NCI-H2227 treated with DMSO at 0.1 percent for 48 hours (cell line): ENCODE measurements around the gene BLNK.

Source experiments
- DNase-seq: peaks from one replicate; lab custom pipeline; 2025; lab: John Stamatoyannopoulos, UW

The BLNK gene

DNA sequence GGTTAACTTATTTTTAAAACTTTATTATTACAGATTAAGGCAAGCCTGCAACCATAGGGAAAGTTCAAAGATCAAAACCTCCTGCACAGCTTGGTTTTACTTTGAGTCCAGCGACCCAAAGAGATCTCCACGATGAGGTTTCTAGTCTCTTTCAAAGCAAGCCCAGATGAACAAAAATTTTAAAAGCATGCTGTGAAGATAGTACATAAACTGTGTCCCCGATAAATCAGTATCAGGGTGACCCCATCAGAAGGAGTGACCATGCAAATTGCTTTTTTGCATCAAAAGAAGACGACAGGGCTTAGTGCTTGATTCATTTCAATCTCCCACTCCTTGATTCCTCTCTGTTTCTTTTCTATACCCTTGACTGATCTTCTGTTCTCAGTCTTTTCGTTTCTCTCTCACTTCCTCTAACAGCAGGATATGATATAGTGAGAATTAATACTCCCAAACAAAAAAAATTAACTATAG lies 16.8 kb upstream of the BLNK start:
- no peak for DNase-seq

DNA sequence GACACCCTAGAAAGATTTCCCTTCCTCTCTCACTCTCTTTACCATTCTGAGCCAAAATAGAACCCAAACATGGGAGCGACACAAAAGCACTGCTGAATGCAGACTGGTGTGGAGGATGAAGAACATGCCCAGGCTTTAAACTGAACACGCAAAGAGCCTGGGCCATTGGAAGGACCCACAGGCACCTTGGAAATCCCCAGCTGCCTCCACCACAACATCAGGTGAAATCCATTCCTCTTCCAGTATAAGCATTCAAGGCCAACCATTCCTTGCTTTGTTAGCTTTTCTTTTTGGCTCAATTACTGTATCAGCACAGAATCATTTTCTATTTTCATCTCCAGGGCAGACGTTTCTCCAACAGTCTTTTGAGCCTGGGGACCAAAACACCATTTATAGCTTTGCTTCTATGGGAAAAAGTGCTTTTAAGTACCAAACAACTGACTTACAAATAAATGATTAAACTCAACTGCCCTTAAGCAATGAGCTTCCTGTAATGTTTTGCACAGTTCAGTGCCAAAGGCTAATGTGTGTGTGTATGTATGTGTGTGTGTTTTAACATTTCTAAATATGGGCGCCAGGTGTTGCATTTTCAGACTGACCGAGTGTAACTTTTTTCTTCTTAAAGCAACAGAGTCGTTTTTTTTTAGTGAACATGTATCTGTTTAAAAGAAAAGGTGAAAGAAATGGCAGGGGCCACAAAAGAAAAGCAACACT lies 16.2 kb upstream of the BLNK start:
- no peak for DNase-seq

DNA sequence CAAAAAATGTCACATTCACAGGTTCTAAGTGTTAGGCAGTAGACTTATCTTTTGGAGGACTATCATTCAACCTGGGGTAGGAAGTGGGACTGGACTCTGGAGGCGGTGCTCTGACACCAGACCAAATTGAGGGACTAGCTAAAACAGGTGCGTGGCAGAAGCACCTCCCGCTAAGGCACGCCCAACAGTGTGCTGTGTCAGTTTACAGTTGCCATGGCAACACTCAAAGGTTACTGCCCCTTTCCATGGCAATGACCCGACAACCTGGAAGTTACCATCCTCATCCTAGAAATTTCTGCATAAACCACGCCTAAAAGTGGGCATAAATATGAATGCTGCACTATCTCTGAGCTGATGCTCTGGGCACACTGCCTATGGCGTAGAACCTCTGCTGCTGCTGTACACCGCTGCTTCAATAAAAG lies 14.0 kb upstream of the BLNK start:
- no peak for DNase-seq

DNA sequence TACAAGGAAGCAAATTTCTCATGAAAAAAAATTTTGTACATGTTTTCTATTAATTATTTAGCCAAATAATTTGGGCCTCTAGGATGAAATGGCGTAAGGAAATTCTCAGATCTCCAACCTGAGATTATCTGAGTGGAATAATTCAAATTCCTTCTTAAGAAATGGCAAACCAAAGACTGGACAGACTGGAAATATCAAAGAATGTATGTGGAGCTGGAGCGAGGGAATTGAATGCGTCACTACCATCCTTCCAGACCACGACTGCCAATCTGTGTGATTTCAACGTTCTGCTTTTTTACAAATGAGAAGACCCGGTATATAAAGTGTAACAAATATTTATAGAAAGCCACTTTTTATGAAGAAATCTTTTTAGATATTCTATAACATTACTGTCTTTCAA lies 12.4 kb upstream of the BLNK start:
- no peak for DNase-seq

DNA sequence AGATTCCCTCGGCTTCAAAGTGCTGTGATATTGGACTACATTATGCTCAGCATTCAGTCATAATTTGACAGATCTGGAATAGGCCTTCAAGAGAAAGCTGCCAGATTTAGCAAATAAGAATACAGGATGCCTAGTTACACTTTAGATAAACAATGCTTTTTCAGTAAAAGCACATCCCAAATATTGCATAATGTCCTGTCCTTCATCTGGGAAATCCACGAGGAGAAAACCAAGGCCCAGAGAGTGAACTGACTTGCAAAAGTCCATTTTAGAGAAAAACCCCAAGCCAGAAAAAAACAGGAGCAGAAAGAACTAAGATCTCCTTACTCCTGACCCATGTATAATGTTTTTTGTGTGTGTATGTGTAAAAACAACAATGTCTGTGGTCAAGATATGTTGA lies 12.0 kb upstream of the BLNK start:
- DNase-seq, result no peak

DNA sequence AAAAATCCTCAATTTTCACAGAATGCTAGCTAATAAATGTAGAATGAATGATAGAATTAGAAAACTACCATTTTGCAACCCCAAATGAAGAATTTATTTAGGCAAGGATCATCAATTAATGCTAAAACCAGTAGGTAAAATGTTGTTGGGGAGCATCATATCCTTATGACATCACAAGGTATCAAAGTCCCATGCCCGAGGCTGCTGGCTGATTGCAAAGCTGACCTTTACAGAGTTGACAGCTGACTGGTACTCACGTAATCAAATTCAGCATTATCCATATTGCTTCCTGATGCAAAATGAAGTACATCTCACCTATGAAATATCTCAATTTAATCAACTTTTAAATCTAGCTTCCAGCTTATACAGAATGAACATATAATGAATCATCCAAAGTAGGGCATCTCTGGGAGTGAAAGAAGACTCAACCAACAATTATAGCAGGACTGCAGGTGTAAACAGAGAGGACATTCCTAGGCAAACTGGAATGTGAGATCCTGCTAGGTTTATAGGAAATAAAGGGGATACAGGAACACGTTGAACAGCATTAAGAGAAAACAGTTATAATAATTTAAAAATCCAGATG lies 10.2 kb upstream of the BLNK start:
- DNase-seq, result no peak

DNA sequence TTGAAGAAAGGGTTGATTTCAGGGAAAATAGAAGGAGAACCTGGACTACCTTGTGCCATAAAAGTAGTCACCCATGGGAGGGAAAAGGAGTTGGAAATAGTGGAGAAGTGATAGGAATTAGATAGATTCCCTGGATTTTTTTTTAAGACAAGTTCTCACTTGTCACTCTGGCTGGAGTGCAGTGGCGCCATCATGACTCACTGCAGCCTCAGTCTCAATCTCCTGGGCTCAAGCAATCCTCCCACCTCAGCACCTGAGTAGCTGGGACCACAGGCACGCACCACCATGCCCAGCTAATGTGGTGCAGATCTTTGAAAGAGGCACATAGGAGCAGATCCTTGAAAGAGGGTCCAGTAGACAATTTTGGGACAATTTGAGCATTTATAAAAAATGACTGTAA lies 9.5 kb upstream of the BLNK start:
- DNase-seq, result no peak

DNA sequence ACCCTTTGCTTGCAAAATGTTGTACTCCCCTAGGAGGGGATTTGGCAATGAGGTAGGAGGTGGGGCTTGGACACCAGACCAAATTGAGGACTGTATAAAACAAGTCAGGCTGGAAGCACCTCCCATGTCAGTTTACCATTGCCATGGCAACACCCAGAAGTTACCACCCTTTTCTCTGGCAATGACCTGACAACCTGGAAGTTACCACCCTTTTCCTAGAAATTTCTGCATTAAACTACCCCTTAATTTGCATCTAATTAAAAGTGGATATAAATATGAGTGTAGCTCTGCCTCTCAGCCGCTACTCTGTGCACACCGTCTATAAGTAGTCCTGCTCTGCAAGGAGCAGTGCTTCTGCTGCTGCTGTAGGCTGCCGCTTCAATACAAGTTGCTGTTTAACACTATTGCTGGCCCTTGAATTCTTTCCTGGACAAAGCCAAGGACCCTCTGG lies 7.8 kb upstream of the BLNK start:
- no peak for DNase-seq

DNA sequence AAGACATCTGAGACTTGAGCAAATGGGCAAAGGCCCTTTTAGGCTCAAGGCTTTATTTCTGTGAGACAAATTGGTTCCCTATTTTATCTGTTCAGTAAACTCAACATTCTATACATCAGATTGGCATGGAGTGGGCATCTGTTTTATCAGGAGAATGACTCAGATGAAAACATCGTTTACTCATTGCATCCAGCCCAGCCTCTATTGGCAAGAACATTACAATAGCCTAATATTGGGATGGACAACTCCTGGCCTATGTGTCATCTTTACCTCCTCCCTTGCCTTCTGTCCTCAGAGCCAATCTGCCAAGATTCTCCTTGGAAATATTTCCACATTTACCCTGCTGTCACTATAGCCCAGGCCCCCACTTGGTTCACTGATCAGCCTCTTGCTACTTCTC lies 5.5 kb upstream of the BLNK start:
- no peak for DNase-seq

DNA sequence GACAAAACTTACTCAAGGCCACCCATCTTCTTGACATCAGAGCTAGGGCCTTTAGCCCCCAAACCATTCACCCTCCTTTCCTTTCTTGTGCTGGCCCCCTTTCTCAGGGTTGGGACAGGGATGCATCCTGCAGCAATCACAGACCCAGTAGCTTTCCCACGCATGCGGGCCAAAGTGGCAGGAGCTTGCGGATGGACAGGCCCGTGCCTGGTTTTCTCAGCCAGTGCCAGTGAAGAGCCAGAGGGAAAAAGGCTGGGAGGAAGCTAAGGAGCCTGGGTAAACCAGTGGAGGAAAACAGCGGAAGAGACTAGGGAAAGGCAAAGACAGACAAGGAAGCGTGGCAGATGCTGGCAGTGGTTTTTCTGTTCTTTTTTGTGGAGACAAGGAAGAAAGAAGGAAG lies 5.1 kb upstream of the BLNK start:
- no peak for DNase-seq

DNA sequence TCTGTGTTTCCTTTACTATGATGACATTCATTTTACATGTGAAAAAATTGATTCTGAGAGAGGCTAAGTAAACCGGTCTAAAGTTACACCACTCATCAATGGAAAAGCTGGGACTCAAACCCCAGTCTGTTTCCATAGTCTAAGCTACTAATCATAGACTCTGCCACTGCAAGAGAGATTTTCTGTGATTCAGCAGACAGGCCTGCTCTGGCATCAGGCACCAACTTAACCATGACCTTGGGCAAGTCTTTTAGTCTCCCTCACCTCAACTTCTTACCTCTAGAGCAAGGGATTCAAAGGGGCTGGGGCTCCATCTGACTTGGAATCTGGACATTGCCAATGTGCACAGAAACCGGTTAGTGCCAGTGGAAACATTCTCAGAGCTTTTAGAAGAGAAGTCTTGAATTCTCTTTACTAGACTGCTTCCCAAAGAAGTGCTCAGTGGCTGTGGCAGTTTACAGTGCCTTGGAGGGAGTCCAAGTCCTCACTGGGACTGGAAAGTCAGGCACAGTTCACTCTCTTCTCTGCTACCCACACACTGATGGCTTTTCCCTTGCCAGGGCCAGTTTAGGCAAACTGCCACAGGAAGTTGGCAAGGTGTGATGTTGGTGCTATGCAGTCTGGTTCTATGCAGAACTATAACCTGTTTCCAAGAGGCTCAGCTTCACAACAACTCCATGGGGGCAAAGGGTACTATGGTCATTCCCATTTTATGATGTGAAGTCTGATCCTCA lies 4.5 kb upstream of the BLNK start:
- no peak for DNase-seq

DNA sequence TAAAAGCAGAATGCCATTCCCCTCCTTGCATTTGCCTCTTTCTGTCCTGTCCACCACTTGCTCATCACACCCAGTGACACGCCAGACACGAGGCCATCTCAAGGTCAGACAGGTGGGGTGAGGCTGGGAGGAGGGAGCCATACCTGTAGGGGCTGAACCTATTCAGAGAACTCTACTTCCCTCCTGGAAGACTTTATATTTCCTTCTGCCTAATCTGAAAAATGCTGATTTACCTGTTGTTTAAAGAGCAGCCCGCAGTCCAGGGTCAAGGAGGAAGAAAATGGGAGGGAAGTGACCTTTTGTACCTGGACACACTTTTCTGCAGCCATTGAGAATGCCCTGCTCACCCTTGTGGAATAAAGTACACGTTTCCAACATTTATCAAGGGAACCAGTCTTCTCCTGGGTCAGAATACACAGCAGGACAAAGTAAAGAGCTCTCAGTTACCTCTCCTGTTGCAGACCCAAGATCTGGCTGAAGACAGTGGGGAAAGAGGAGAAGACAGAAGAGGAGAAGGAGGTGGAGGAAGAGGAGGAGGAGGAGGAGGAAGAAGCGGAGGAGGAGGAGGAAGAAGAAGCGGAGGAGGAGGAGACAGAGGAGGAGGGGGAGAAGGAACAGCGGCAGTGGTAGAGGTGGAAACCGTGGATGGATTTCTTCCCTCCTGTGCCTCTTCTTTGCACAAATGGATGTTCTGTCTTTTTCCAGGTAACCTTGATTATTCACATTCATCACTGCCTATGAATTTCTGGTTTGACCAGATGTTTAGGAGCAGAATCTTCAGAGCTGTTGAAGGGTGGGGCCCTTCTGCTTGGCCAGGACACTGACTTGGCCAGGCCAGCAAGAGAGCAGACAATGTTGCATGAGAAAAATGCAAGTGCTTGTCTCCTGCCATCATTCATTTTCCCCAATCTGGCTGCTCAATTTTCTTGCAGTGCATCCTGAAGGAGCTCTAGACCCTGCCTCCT lies 1.2 kb upstream of the BLNK start:
- DNase-seq, result no peak

DNA sequence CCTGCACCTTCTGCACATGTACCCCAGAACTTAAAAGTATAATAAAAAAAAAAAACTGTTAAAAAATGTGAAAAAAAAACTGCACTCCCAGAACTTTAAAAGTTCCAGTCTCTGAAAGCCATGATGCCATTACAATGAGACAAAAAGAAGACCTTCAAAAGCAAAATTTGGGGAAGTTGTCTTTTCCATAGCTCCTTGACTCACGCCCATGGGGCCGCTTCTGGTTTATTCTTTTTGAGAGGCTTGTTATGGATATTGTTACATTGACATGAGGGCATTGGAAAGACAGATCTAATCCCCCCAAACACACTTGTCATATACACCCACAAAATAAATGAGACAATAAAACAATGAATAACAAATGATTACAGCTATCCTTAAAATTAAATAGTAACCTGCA lies 798 bp downstream of the BLNK start:
- DNase-seq, result no peak

DNA sequence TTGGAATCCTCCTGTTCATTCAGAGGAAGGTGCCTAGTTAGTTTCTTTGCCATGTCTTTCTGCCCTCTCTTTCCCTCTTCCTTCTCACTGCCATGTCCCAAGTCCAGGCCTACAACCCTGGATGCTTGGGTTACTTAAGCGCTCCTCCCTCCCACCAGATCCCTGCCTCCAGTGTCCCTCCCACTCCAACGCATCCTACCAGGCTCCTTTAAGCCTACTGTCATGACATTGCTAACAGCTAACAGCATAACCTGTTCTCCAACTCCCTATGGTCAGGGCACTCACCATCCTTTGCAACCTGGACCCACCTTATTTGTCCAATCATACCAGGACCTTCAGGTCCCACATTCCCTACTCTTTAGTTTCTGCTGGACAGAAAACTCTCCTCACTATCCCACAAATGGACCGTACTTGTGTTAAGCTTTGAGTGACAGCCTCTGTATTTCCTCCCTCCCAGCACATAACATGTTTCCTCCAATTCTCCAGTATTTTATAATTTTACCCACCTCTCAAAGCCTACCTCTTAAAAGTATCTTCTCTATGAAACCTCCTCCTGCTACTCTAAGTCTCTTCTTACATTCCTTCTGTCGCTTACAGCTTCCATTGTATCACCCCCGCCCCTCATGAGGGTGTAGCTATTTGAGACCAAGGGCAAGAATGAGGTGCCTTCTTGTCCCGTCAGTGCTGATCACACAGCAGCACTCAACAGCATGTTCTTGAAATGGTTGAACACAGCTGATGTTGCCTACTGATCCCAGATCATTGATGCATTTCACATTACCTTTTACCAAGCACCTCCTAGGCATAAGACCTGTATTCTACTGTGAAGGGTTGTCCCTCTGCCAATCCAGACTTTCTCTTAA lies 1.7 kb downstream of the BLNK start:
- no peak for DNase-seq

DNA sequence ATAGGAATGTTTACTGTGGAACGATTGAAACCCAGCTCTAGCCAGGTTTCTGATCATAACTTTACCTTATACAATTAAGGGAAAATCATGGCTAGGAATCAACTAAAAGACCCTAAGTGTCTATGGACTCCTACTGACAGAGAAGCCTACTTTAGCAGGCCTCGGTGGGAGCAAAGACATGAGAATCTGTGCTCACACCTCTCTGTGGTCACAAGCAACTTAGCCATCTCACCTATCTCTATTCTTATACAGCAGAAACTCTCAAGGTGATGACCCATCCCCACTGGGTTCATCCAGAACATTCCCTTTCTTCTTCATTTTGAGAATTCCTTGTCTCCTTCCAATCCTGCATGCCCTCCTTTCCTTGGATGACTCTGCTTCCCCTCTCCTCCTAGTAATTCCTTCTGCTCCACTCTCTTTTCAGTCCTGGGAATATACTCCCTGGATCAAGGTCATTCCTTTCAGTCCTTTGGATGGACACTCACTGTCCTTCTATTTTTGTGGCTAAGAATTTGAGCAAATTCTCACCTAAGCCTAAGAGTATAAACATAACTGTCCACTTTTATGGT lies 2.9 kb downstream of the BLNK start:
- DNase-seq, result no peak

DNA sequence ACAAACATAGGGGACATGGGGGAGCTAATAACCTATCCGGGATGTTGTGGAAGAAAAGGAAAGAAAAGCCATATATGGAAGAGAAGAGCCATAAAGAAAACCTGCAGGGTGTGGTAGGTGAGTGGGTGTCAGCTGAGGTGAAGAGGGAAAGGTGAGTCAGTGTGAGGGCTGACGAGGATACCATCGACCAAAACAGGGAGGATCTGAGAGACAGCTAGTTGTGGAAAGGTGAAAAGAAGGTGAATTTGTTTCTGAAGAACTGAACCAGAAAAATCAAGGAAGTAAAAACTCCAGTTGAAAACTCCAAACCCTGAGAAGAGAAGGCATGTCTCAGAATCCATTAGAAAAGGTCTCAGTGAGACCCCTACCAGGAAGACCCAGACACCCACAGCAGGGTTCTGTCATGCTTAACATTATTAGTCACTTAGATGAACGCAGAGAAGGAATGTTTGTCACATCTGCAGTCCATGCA lies 4.1 kb downstream of the BLNK start:
- no peak for DNase-seq

DNA sequence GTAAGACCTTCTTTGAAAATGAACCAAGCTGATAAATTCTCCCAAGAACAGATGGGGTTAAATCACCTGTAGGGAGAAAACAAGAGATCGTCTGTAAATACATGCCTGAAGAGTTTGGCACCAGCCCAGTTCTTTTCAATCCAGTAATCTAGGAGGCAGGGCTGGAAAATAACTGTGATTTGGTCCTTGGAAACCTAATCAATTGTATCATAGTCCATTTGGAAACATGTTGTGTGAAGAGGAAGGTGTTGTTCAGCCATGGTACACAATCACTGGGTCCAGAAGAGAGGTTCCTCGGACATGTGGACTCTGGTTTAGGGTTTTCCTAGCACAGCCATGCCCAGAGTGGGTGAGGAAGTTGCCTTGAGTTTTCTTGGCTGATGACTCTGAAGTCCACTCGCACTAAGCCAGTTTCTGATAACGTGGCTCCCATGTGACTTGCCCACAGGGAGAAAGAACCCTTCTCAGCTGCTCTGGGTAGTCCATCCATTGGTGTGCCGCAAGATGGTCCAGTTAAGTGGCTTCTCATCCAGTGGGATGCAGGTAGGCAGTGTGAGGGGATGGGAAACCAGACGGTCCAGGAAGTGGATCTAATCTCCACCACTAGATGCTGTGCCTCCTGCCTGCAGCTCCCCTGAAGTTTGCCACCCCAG lies 5.1 kb downstream of the BLNK start:
- no peak for DNase-seq

DNA sequence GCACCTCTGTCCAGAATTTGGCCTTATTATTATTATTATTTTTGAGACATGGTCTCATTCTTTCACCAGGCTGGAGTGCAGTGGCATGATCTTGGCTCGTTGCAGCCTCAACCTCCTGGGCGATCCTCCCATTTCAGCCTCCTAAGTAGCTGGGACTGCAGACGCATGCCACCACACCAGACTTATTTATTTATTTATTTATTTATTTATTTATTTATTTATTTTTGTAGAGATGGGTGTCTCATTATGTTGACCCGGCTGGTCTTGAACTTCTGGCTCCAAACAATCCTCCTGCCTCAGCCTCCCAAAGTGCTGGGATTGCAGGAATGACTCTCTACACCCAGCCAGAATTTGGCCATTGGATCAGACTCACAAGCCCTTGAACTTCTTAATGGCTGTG lies 6.4 kb downstream of the BLNK start:
- no peak for DNase-seq

DNA sequence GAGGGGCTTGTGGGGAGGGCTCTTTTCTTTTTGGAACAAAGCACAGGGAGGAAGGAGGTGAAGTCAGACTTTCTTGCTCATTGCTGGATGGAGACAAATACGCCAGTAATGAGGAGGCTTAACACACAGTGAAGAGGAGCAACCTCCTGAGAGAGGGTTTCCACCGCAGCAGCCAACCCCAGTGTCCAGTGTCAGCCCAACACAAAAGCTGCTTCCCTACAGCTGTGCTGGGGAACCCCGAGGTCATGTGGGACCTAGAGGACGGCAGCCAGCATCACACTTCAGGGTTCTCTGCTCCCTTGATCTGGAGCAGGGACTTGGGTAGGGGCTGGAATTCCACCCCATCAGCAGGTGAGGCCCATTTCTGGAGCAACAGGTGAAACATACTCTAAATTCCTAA lies 7.7 kb downstream of the BLNK start:
- no peak for DNase-seq

DNA sequence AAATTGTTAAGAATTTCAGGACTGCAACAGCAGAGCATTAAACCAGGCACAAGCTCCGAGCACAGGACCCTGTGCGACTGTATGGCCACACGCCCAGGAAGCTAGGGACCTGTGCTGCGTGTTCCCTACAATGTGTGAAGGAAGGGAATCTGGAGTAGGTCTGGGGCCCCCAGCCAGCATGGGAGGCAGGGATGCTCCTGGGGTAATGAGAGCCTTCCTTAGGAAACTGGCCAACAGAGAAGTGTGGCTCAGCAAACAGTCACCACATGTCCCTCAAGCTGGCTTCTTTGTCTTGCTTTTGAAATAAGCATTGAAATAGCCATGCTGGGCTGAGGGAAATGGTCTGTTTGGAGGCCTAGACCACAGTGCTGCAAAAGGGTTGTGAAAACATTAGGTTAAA lies 8.2 kb downstream of the BLNK start:
- DNase-seq, result no peak
